ENCODE measurements around the gene NAV1. TPM values are rescaled to one million over a fixed set of nuclear protein-coding genes. Genes with fewer than 3 reads are reported as not detected.
A peak's percentile ranks its signal among the peaks of the same experiment; 100 is the strongest.

NAV1 gene
- total and polyA plus RNA-seq, 2 donors (not counting 3 experiments of a cell fraction or from before 2014, with no cell fraction given) = 19.9 to 138 TPM

DNA sequence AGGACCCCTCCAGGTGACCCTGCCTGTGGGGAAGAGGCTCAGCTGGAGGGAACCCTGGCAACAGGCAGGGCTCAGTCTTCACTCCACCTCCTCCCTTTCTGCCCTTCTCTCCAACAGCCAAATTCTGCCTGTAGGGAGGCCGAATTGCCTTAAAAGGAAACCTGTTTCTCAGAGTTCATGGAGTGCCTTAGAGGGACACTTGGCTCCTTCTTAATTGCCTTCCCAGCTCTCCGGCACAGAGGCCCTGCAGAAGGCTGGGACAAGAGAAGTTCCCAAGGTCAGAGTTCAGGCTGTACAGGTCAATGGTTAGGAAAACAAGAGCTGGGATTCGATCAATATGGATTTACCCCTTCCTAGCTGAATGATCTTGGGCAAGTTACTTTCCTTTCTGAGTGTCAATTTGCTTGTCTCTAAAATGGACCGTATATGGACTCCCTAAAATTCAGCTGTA, 38.2 kb upstream of the NAV1 start:
- Histone ChIP-seq H3K4me2 (ENCODE audit: insufficient read depth, low read length) (no peak overlapping the region), H3K36me3 (ENCODE audit: control insufficient read depth in 2 of 2, extremely low read depth in 1 of 2, insufficient read depth in 2 of 2, low read length in 2 of 2) (peaks cover 3% of the 10 kb centered on the region in 2 experiments), H3K4me1 (ENCODE audit: control insufficient read depth, extremely low read depth, insufficient read depth, low read length) (peaks cover 61% of the 10 kb centered on the region), H4K20me1 (replicated peaks; ENCODE audit: control insufficient read depth, extremely low read depth, insufficient read depth, low read length) (no peaks in the 10 kb centered on the region), H3K9ac (replicated peaks; ENCODE audit: extremely low read depth, insufficient read depth, low read length) (no peak overlapping the region), H3K9me1 (replicated peaks; ENCODE audit: control insufficient read depth, extremely low read depth, insufficient read depth, low read length) (no peaks in the 10 kb centered on the region), H2AFZ (ENCODE audit: low read depth, low read length) (no peak overlapping the region), H3K27me3 (ENCODE audit: control insufficient read depth in 2 of 2, insufficient read depth in 2 of 2, low read length in 2 of 2) (no peaks in the 10 kb centered on the region), H3K4me3 (replicated peaks in 1 of 3; ENCODE audit: insufficient read depth in 1 of 3, low read depth in 1 of 3, low read length in 3 of 3) (no peak overlapping the region), H3K79me2 (ENCODE audit: control insufficient read depth, insufficient read depth, low read length) (peaks cover 95% of the 10 kb centered on the region), H3K27ac (ENCODE audit: insufficient read depth, low read depth, low read length) (peak overlapping the region; percentile 28), H3K9me3 (replicated peaks; ENCODE audit: control insufficient read depth, insufficient read depth, low read length) (no peaks in the 10 kb centered on the region)
- CTCF ChIA-PET = interaction anchor here (1.5 to 28.3 kb wide), 3 partner anchors 5 to 53 kb away, joined by 5 to 1317 read pairs (median 1317); partner anchors contain the start of gene CSRP1
- dilution Hi-C loops (cut with MboI; ENCODE audit: extremely low pct_ligation_motif_present, low sequenced_read_pairs) (no loop called here), intact Hi-C loops (cut with micrococcal nuclease) (no loop called here)
- POLR2A ChIA-PET = interaction anchor here (0.6 to 7.8 kb wide), 3 partner anchors 11 to 32 kb away, joined by 3 to 124 read pairs (median 5); partner anchors contain the start of gene PHLDA3
- DNase-seq (ENCODE audit: low read depth, low spot score) (no peak), FAIRE-seq (no peak)
- TF ChIP-seq CTCF (IDR thresholded peaks at IDR 0.05; ENCODE audit: extremely low read depth in 1 of 2, insufficient read depth in 1 of 2, low read depth in 1 of 2, low read length in 2 of 2) (no peak), EZH2 (IDR thresholded peaks at IDR 0.05; ENCODE audit: borderline replicate concordance, low read depth, low read length, severe bottlenecking) (no peak), MYC (IDR thresholded peaks at IDR 0.05; ENCODE audit: low read depth, low read length) (no peak), GATA2 (IDR thresholded peaks at IDR 0.05; ENCODE audit: insufficient read depth, insufficient read length, low read depth, low read length) (no peak), JUN (IDR thresholded peaks at IDR 0.05; ENCODE audit: borderline replicate concordance, insufficient read depth, insufficient read length, low read depth) (no peak), FOS (IDR thresholded peaks at IDR 0.05; ENCODE audit: borderline replicate concordance, insufficient read depth, low read length) (no peak), POLR2A (IDR thresholded peaks at IDR 0.05; ENCODE audit: low read depth, low read length) (no peak), POLR2AphosphoS5 (IDR thresholded peaks at IDR 0.05; ENCODE audit: insufficient read depth, low read depth, low read length) (no peak)
- TF ChIP-seq, protein P1, sequence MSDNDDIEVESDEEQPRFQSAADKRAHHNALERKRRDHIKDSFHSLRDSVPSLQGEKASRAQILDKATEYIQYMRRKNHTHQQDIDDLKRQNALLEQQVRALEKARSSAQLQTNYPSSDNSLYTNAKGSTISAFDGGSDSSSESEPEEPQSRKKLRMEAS (IDR thresholded peaks at IDR 0.05; ENCODE audit: insufficient read depth, insufficient read length) = no peak
- BruUV-seq (replicated peaks) = no TSS peak
